Stimulated activated CD4-positive, alpha-beta T cell treated with anti-CD3 and anti-CD28 coated beads, TNF-alpha, amount 100 ng/mL, for 1 hour (primary cell): ENCODE data around the gene QARS1.

Source experiments
- DNase-seq, 3 donors: peaks; one replicate each; pipeline ENCODE4 v3.0.0-alpha.2; 2020; ENCODE audit warnings: low read depth in 3 of 3, low spot score in 1 of 3

The QARS1 gene

GRCh38 chr3:49120438-49121131 lies 16.0 kb upstream of the QARS1 start, which contains the start of gene USP19:
USP19 (minus strand) TSS chr3:49120823; CDS start chr3:49119145, 1,678 bp downstream.
- DNase-seq: peak; percentile 73 to 89 (median 83)

GRCh38 chr3:49120096-49120437 lies 15.5 kb upstream of the QARS1 start:
- DNase-seq: no peak

- DNase-seq: no peak
Measured at GRCh38 chr3:49119439-49119838, 14.9 kb upstream of the QARS1 start.

- DNase-seq: no peak
Measured at GRCh38 chr3:49119036-49119435, 14.5 kb upstream of the QARS1 start.

GRCh38 chr3:49112262-49112661 lies 7.7 kb upstream of the QARS1 start:
- DNase-seq: no peak

- no peak for DNase-seq
Measured at GRCh38 chr3:49111347-49111746, 6.8 kb upstream of the QARS1 start.

GRCh38 chr3:49110780-49111179 lies 6.2 kb upstream of the QARS1 start:
- no peak for DNase-seq

GRCh38 chr3:49108346-49108745 lies 3.8 kb upstream of the QARS1 start:
- no peak for DNase-seq

GRCh38 chr3:49104052-49104426 lies 518 bp downstream of the QARS1 start:
- DNase-seq: no peak

- DNase-seq: no peak
Measured at GRCh38 chr3:49100046-49100615, 4.4 kb downstream of the QARS1 start.

GRCh38 chr3:49098910-49099630 lies 5.5 kb downstream of the QARS1 start:
- no peak for DNase-seq

GRCh38 chr3:49098429-49098828 lies 6.1 kb downstream of the QARS1 start:
- DNase-seq: no peak

GRCh38 chr3:49093853-49094767 lies 10.4 kb downstream of the QARS1 start, which contains the start of gene QRICH1:
QRICH1 (minus strand) TSS chr3:49094071; CDS start chr3:49077017, 17,054 bp downstream.
- peak; percentile 89 to 90 (median 89) for DNase-seq

- DNase-seq: peak; percentile 39 to 71 (median 50)
Measured at GRCh38 chr3:49092938-49093852, 11.4 kb downstream of the QARS1 start.

GRCh38 chr3:49081429-49081828 lies 23.1 kb downstream of the QARS1 start:
- no peak for DNase-seq

GRCh38 chr3:49079270-49079669 lies 25.3 kb downstream of the QARS1 start:
- DNase-seq: no peak

- DNase-seq: no peak
Measured at GRCh38 chr3:49076646-49077045, 27.9 kb downstream of the QARS1 start.

GRCh38 chr3:49076116-49076515 lies 28.4 kb downstream of the QARS1 start:
- no peak for DNase-seq

- no peak for DNase-seq
Measured at GRCh38 chr3:49058011-49058410, 46.5 kb downstream of the QARS1 start.

GRCh38 chr3:49057268-49057667 lies 47.3 kb downstream of the QARS1 start:
- no peak for DNase-seq
